ACHN (cell line): ENCODE measurements around the gene HNRNPH3.

ENCODE experiments used
- DNase-seq: peaks from one replicate; pipeline ENCODE4 v3.0.0-alpha.2; 2015
- in situ Hi-C: cut with HindIII; loops from 2 replicates; pipeline ENCODE4 v1.10.0; 2017; ENCODE audit warnings: low sequenced_read_pairs, low pct_ligation_motif_present, low pct_unique_long_range_greater_than_20kb

Gene HNRNPH3

DNA sequence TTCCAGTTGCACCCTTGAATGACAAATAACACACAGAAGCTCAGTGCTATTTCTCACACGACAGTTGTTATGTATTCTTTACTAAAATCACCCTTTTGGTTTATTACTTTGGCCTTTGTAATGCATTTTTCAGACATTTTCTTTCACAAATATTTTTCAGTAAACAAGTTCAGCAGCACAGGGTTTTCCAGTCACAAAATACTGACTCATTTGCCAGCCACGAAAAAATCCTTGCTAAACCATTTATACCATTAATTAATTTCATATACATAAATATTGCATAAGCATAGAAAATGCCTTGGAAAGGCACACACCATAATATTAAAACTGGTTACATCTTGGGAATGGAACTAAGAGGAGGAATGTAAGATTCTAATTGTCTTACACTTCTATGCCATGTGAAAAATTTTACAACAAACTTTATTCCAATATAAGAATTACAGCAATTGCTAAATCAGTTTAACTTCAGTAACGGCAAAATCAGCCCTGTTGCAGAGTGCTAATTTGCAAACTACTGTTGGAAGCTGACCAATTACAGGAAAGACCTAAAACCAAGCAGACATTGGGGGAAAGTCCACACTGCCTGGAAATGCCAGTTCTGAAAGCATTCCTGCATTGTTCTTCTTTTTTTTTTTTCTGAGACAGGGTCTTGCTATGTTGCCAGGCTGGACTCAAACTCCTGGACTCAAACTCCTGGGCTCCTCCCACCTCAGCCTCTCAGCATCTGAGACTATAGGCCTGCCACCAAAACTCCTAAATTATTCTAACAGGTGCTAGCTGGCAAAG is 32.4 kb downstream of the HNRNPH3 start:
- no peak for DNase-seq
- in situ Hi-C loops = no loop called here

DNA sequence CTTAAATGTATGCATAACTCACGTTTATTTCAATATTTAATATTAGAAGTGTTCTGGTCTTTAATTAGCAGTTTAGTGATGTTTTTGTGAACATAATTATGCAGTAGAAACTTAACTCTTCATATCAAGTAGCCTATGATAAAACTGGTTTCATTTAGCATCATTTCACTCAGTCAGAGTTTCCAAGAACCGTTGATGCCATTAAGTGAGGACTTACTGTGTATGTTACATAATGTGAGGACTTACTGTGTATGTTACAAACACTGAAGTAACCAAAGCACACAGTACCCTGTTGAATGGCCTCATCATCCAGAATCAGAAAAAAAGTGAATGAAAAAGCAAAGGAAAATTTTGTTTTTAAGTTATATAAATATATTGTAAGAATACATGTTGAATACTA is 33.7 kb downstream of the HNRNPH3 start:
- no peak for DNase-seq
- in situ Hi-C loops = no loop called here

- DNase-seq = no peak
- in situ Hi-C loops = no loop called here
Observed at GRCh38 chr10:68366600-68366999, 34.7 kb downstream of the HNRNPH3 start.

GRCh38 chr10:68367121-68367520 is 35.3 kb downstream of the HNRNPH3 start:
- DNase-seq = no peak
- in situ Hi-C loops = no loop called here

DNA sequence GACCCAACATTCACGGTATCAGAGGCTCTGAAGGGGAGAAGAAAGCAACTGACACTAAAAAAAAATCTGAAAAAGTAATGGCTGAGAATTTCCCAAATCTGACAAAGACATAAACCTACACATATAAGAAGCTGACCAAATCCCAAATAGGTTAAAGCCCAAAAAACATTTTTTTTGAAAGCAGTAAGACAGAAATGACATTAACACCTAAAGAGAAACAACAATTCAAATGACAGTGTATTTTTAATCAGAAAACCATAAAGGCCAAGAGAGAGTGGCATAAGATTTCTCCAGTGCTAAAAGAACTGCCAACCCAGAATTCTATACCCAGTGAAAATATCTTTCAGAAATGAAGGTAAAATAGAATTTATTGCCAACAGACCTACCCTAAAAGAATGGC is 39.7 kb downstream of the HNRNPH3 start:
- in situ Hi-C loops = no loop called here
- no peak for DNase-seq

DNA sequence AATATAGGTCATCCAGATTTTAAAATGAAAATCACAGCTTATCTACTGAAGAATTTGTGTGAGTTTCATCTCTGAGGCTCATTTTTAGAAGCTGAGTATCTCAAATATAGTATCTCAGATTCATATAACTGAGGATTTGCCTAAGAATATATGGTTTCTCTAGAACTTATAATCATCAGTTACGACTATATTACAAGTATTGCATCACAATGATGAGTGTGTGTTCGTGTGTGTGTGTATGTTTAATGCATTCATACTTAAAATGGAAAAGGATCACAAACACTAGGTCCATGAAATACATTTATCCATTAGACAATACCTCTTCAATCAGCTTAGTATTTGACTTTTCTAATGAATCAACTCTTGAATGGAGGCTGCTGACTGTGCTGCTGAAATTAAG is 53.9 kb downstream of the HNRNPH3 start:
- in situ Hi-C loops = no loop called here
- no peak for DNase-seq
